HG03432 (cell line): Measurements from ENCODE around the gene RNF208.

ENCODE experiments used
- ATAC-seq: cut with Tn5 transposase; IDR thresholded peaks from one replicate; pipeline ENCODE4 v1.9.1; 2021; ENCODE audit warnings: mild to moderate bottlenecking, moderate library complexity; ENCODE audit not compliant: unreplicated experiment

Gene RNF208

GRCh38 chr9:137178201-137178938, 43.7 kb downstream of the RNF208 start:
- ATAC-seq = no peak

- no peak for ATAC-seq
These were observed 45.5 kb downstream of the RNF208 start for GRCh38 chr9:137176302-137177182.

- no peak for ATAC-seq
These were observed 46.6 kb downstream of the RNF208 start for GRCh38 chr9:137175345-137175961.

- no peak for ATAC-seq
These were observed 47.2 kb downstream of the RNF208 start for GRCh38 chr9:137174722-137175293.

GRCh38 chr9:137173796-137174664, 48.0 kb downstream of the RNF208 start:
- no peak for ATAC-seq

- ATAC-seq = no peak
These were observed 48.9 kb downstream of the RNF208 start for GRCh38 chr9:137172901-137173795.

GRCh38 chr9:137171149-137171900, 50.7 kb downstream of the RNF208 start:
- no peak for ATAC-seq

GRCh38 chr9:137170486-137171148, 51.4 kb downstream of the RNF208 start:
- ATAC-seq = no peak
